Uterus (tissue), 4 donors: Measurements from ENCODE around the gene CUTA. TPM values are rescaled to one million over a fixed set of nuclear protein-coding genes. Genes with fewer than 3 reads are reported as not detected.
A peak's percentile ranks its signal among the peaks of the same experiment; 100 is the strongest.

ENCODE experiments used
- DNase-seq, 2 donors: peaks; one replicate each; pipeline ENCODE4 v3.0.0-alpha.2; 2019 to 2020
- H3K27ac ChIP-seq, 2 donors: fragments of 200-600 bp; sonication (generic); 1 replicate in 1 of 2; 2 replicates in 1 of 2; pipeline ENCODE4 v1.5.1; 2016 to 2018
- H3K27me3 ChIP-seq, 2 donors: fragments of 200-600 bp; sonication (generic); one replicate each; pipeline ENCODE4 v1.5.1; 2018 to 2019; ENCODE audit warnings: control low read depth in 1 of 2
- H3K36me3 ChIP-seq, 2 donors: fragments of 200-600 bp; sonication (generic); one replicate each; pipeline ENCODE4 v1.5.1; 2019; ENCODE audit warnings: control low read depth in 1 of 2
- H3K4me1 ChIP-seq, 2 donors: fragments of 200-600 bp; sonication (generic); one replicate each; pipeline ENCODE4 v1.5.1; 2018 to 2019; ENCODE audit warnings: control low read depth in 1 of 2
- H3K4me3 ChIP-seq, 2 donors: fragments of 200-600 bp; sonication (generic); 1 replicate in 1 of 2; 2 replicates in 1 of 2; pipeline ENCODE4 v1.5.1; 2018 to 2019; ENCODE audit warnings: mild to moderate bottlenecking in 1 of 2
- H3K9me3 ChIP-seq, 2 donors: fragments of 200-600 bp; sonication (generic); one replicate each; pipeline ENCODE4 v1.5.1; 2019; ENCODE audit warnings: control low read depth in 1 of 2
- CTCF ChIP-seq, 4 experiments: fragments of 200-600 bp in 2 of 4; fragments of 450-650 bp in 2 of 4; sonication (generic) in 2 of 4; IDR thresholded peaks; one replicate each; pipeline ENCODE4 v1.5.1; 2016 to 2019; ENCODE audit warnings: antibody characterized with exemption in 4 of 4, mild to moderate bottlenecking in 2 of 4, moderate library complexity in 1 of 4
- POLR2A ChIP-seq, 2 donors: fragments of 450-650 bp; IDR thresholded peaks; one replicate each; pipeline ENCODE4 v1.6.1; 2016; ENCODE audit warnings: antibody characterized with exemption in 2 of 2, mild to moderate bottlenecking in 1 of 2, moderate library complexity in 1 of 2
- intact Hi-C: fragments of 100-400 bp; cut with DNase I; formaldehyde crosslinking; loops from one replicate; pipeline ENCODE4 v1.15.1; 2023; ENCODE audit warnings: low total_unique reads
- total RNA-seq, 4 donors: library from RNA; depleted of rRNA in 3 of 4; stranded (reverse); fragments of >200 nt in 3 of 4; gene quantifications; one replicate each; pipeline versions ENCODE4 v1.1.0 to v1.2.4, GENCODE V29; 2014 to 2023
- donor health status: DM: yes; HTN: yes; CAD: no.

CUTA gene
- total RNA-seq, 4 donors from 2014 or later = 10.8 to 135 (median 72.7) TPM

- DNase-seq = no peak
- no peak overlapping the region for H3K4me3 ChIP-seq
- H3K36me3 ChIP-seq = no peaks in the 10 kb centered on the region
- intact Hi-C loops = loop anchor here (10.0 kb wide), 1 partner anchor 134 kb away; the partner anchor contains the start of gene RGL2
- H3K9me3 ChIP-seq = no peaks in the 10 kb centered on the region
- no peaks in the 10 kb centered on the region for H3K27me3 ChIP-seq
- H3K4me1 ChIP-seq = peaks cover 11 to 32% of the 10 kb centered on the region in 2 donors
- H3K27ac ChIP-seq = peak overlapping the region; percentile 95 to 99
- TF ChIP-seq CTCF (IDR thresholded peaks at IDR 0.05) = no peak
- no peak for TF ChIP-seq POLR2A (IDR thresholded peaks at IDR 0.05)
Measured at GRCh38 chr6:33428966-33429749, 11.3 kb upstream of the CUTA start.

DNA sequence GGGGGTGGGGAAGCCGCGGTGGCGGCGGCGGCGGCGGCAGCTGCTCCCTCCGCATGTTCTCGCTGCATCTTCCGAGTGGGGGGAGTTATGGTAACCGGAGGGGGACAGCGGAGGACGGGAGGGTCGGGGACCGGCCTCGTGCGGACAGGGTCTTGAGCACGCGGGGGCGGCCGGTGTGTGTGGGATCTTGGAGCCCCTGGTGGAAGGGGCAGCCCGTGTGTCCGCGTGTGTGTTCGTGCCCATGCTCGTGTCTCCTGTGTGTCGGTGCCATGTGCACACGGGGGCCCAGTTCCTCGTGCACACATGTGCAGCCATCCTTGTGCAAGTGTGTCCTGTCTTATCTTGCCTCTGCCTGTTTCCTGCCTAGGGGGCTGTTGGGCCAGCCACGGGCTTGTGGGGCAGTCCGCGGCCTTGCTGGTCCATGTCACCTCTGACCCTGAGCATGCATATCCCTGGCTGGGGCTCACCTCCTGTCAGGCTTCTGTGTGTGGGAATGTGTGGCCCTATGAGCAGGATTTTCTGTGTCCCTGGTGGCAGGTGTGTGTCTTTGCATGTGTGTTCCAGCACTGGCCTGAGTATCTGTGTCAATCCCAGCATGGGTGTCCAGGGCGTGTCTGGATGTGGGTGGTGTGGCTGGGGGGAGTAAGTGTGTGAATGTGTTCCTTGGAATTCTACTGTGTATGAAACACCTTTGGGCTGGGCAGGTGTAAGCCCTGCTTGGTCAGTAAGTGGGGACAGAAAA lies 10.5 kb upstream of the CUTA start:
- intact Hi-C loops = loop anchor here (10.0 kb wide), 1 partner anchor 134 kb away; the partner anchor contains the start of gene RGL2
- Histone ChIP-seq H3K36me3 (no peaks in the 10 kb centered on the region), H3K4me1 (peaks cover 14 to 33% of the 10 kb centered on the region in 2 donors), H3K27me3 (no peaks in the 10 kb centered on the region), H3K4me3 (peak overlapping the region; percentile 49 to 67), H3K9me3 (no peaks in the 10 kb centered on the region), H3K27ac (peak overlapping the region; percentile 95 to 99)
- TF ChIP-seq POLR2A (IDR thresholded peaks at IDR 0.05) = no peak
- peak in 2 of 4 experiments; percentile 21 to 24 for TF ChIP-seq CTCF (IDR thresholded peaks at IDR 0.05)
- DNase-seq = no peak

DNA sequence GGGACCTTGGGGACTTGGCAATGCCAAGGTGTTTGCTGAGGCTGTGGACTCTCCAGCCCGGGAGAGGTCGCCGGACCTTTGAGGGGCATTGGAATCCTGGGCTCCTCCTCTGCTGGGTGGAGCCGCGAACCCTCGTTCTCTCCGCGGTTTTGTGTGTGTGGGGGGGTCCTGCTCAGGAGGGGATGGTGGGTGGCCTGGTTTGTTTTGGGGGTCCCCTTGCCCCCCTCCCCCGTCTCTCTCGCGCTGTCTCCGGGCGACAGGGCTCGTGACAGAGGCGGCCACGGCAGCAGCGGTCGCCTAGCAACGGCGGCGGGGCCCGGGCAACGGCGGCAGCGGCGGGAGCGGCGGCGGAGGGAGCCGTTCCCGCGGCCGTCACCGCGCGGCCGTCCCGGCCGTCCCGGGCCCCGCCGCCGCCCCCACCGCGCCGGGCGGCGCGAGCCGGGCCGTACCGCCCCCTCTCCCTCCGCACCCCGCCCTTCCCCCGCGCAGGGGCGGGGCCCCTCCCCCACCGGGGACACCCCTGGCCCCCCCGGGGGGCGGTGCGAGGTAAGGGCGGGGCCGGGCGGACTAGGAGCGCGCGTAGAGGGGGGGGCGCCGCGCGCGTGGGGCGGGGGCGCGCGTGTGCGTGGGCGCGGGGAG lies 9.8 kb upstream of the CUTA start:
- Histone ChIP-seq H3K9me3 (no peaks in the 10 kb centered on the region), H3K4me1 (peaks cover 14 to 26% of the 10 kb centered on the region in 2 donors), H3K4me3 (peak overlapping the region; percentile 49 to 67), H3K27ac (peak overlapping the region; percentile 95 to 99), H3K27me3 (no peaks in the 10 kb centered on the region), H3K36me3 (no peaks in the 10 kb centered on the region)
- intact Hi-C loops = loop anchor here (10.0 kb wide), 1 partner anchor 133 kb away; the partner anchor contains the start of gene RGL2
- TF ChIP-seq POLR2A (IDR thresholded peaks at IDR 0.05) = no peak
- no peak for TF ChIP-seq CTCF (IDR thresholded peaks at IDR 0.05)
- peak; percentile 54 to 61 for DNase-seq

DNA sequence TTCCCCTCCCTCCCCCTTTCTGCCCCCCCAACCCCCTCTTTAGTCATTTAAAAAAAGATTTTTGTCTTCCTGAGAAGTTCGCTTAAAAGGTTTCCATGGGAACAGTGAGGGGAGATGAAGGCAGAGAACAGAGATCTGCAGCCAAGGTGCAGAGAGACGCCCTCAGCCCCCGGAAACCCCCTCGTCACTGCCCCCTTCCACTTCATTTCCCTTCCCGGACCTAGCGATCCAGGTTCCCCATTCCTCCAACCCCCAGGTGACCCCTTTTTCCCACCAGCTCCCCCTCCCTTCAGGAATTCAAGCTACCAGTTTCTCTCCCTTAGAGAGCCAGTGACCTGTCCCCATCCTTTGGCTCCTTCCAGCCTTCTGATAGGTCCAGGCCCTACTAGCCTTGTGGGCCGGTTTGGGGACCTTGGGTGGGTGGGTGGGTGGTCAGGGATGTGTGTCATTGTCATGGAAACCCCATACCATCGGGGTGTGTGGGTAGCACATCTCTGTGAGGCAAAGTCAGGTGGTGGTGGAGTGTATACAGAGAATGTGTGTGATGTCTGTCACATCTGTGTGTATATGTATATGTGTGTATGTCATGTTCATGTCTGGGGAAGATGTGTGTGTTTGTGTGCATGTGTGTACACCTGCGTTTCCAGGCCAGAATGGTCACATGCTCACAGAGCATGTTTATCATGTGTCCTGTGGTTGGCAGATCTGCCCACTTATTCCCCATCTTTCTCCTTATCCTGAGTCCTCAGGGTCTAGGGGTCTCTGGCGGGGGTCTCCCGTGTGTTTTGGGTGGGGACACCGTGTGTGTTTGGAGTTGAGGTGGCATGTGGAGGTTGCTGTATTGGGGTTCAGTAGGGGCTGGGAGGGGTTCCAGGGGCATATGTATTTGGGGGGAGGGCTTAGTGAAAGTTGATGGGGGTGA lies 8.9 kb upstream of the CUTA start:
- DNase-seq = no peak
- Histone ChIP-seq H3K4me1 (peaks cover 14 to 20% of the 10 kb centered on the region in 2 donors), H3K27me3 (no peaks in the 10 kb centered on the region), H3K36me3 (no peaks in the 10 kb centered on the region), H3K9me3 (no peaks in the 10 kb centered on the region), H3K4me3 (peak overlapping the region; percentile 67 to 71), H3K27ac (peak overlapping the region; percentile 95 to 99)
- intact Hi-C loops = loop anchor here (10.0 kb wide), 1 partner anchor 132 kb away; the partner anchor contains the start of gene RGL2
- TF ChIP-seq POLR2A (IDR thresholded peaks at IDR 0.05) (no peak), CTCF (IDR thresholded peaks at IDR 0.05) (no peak)
